K562 (cell line): ENCODE measurements around the gene NXF1. TPM values are rescaled to one million over a fixed set of nuclear protein-coding genes. Genes with fewer than 3 reads are reported as not detected.

Experiments
- BRCA1 ChIP-seq, 2 experiments: fragments of 450-650 bp in 1 of 2; sonication (generic) in 1 of 2; formaldehyde crosslinking in 1 of 2; IDR thresholded peaks; 2 replicates each; pipeline versions ENCODE4 v1.5.0 to v1.6.1; 2017 to 2020; ENCODE audit warnings: mild to moderate bottlenecking in 1 of 2, missing genetic modification reagents in 1 of 2
- ETV1 ChIP-seq: fragments of 450-650 bp; conservative IDR thresholded peaks from 2 replicates; pipeline ENCODE4 v1.6.1; 2016; ENCODE audit warnings: missing genetic modification characterization, control low read depth, low read depth, missing compliant biosample characterization
- FOSL1 ChIP-seq: fragments of 200-800 bp; sonication (Bioruptor generic); conservative IDR thresholded peaks from 2 replicates; pipeline ENCODE4 v1.6.1; 2016; ENCODE audit warnings: missing genetic modification characterization, missing compliant biosample characterization
- MIER1 ChIP-seq: fragments of 450-650 bp; IDR thresholded peaks from 2 replicates; pipeline ENCODE4 v1.6.1; 2016; ENCODE audit warnings: antibody characterized with exemption, mild to moderate bottlenecking, low read depth
- MTA1 ChIP-seq: fragments of 450-650 bp; IDR thresholded peaks from 2 replicates; pipeline ENCODE4 v1.6.1; 2017; ENCODE audit warnings: borderline replicate concordance
- NBN ChIP-seq: fragments of 450-650 bp; IDR thresholded peaks from 2 replicates; pipeline ENCODE4 v1.6.1; 2016; ENCODE audit warnings: low read depth, mild to moderate bottlenecking
- NCOA6 ChIP-seq: fragments of 450-650 bp; IDR thresholded peaks from 2 replicates; pipeline ENCODE4 v1.6.1; 2017; ENCODE audit warnings: mild to moderate bottlenecking
- RBM22 ChIP-seq: fragments of 200-400 bp; formaldehyde crosslinking; IDR thresholded peaks from 2 replicates; pipeline ENCODE4 v1.6.1; 2018; ENCODE audit warnings: low read length, low read depth; ENCODE audit not compliant: poor library complexity, severe bottlenecking
- SMARCC2 ChIP-seq: fragments of 450-650 bp; IDR thresholded peaks from 2 replicates; pipeline ENCODE4 v1.6.1; 2017; ENCODE audit warnings: antibody characterized with exemption, moderate library complexity, mild to moderate bottlenecking, low read depth
- U2AF1 ChIP-seq: fragments of 200-400 bp; formaldehyde crosslinking; optimal IDR thresholded peaks from 2 replicates; pipeline ENCODE3; 2017; ENCODE audit warnings: mild to moderate bottlenecking, low read depth, low read length, moderate library complexity
- ZNF133 ChIP-seq: fragments of 250-450 bp; sonication (Bioruptor Pico); IDR thresholded peaks from 2 replicates; pipeline ENCODE4 v1.4.0; 2020; ENCODE audit warnings: mild to moderate bottlenecking
- ZNF165 ChIP-seq: fragments of 250-450 bp; sonication (Bioruptor Pico); IDR thresholded peaks from 2 replicates; pipeline ENCODE4 v1.4.0; 2020; ENCODE audit warnings: borderline replicate concordance
- polyA plus RNA-seq, 8 experiments: library from polyadenylated mRNA; depleted of rRNA in 4 of 8; stranded (reverse) in 5 of 8; unstranded in 3 of 8; fragments of >200 nt; fragmentation: Nextera tagmentation in 2 of 8; fragmentation: Illumina TruSeq in 1 of 8; extraction: Ambion mirVana in 2 of 8; extraction: Trizol in 1 of 8; gene quantifications; 2 replicates each; pipeline versions ENCODE4 v1.2.1 to v1.2.3, GENCODE V29; 2011 to 2014; ENCODE audit warnings: inconsistent platforms in 1 of 8, missing spikeins in 1 of 8
- total RNA-seq, 7 experiments: library from RNA; depleted of rRNA in 6 of 7; stranded (reverse); fragments of >200 nt in 6 of 7; fragmentation: Illumina TruSeq in 2 of 7; extraction: Trizol in 2 of 7; gene quantifications; 2 replicates each; pipeline versions ENCODE4 v1.2.1 to v1.2.3, GENCODE V29; 2011 to 2021; ENCODE audit warnings: low replicate concordance in 1 of 7
- TF ChIP-seq, protein P1 (sequence below): fragments of 250-450 bp; sonication (Bioruptor Pico); IDR thresholded peaks from 2 replicates; pipeline ENCODE4 v1.8.0; 2021; ENCODE audit warnings: moderate library complexity, mild to moderate bottlenecking, inconsistent platforms
- TF ChIP-seq, protein P2 (sequence below): IDR thresholded peaks from 2 replicates; pipeline ENCODE4 v1.6.1; 2016; ENCODE audit warnings: missing genetic modification characterization, missing compliant biosample characterization
- TF ChIP-seq, protein P3 (sequence below): fragments of 250-450 bp; sonication (Bioruptor Pico); IDR thresholded peaks from 2 replicates; pipeline ENCODE4 v1.9.0; 2021; ENCODE audit warnings: mild to moderate bottlenecking
- TF ChIP-seq, protein P4 (sequence below): fragments of 250-450 bp; sonication (Bioruptor Pico); IDR thresholded peaks from 2 replicates; pipeline ENCODE4 v1.8.0; 2021; ENCODE audit warnings: moderate library complexity, mild to moderate bottlenecking, inconsistent platforms
- TF ChIP-seq, protein P5 (sequence below): sonication (generic); formaldehyde crosslinking; IDR thresholded peaks from 2 replicates; pipeline ENCODE4 v1.5.0; 2020; ENCODE audit warnings: missing genetic modification reagents
- TF ChIP-seq, protein P6 (sequence below): fragments of 250-450 bp; sonication (Bioruptor Pico); IDR thresholded peaks from 2 replicates; pipeline ENCODE4 v1.8.0; 2022; ENCODE audit warnings: inconsistent platforms
- TF ChIP-seq, protein P7 (sequence below): fragments of 250-450 bp; sonication (Bioruptor Pico); IDR thresholded peaks from 2 replicates; pipeline ENCODE4 v1.8.0; 2021; ENCODE audit warnings: mild to moderate bottlenecking, moderate library complexity

The NXF1 gene
- total and polyA plus RNA-seq, 9 of the 15 experiments (the other 6 are each of a cell fraction or from before 2014, with no cell fraction given) = 18.1 to 98.3 (median 35.8) TPM

DNA sequence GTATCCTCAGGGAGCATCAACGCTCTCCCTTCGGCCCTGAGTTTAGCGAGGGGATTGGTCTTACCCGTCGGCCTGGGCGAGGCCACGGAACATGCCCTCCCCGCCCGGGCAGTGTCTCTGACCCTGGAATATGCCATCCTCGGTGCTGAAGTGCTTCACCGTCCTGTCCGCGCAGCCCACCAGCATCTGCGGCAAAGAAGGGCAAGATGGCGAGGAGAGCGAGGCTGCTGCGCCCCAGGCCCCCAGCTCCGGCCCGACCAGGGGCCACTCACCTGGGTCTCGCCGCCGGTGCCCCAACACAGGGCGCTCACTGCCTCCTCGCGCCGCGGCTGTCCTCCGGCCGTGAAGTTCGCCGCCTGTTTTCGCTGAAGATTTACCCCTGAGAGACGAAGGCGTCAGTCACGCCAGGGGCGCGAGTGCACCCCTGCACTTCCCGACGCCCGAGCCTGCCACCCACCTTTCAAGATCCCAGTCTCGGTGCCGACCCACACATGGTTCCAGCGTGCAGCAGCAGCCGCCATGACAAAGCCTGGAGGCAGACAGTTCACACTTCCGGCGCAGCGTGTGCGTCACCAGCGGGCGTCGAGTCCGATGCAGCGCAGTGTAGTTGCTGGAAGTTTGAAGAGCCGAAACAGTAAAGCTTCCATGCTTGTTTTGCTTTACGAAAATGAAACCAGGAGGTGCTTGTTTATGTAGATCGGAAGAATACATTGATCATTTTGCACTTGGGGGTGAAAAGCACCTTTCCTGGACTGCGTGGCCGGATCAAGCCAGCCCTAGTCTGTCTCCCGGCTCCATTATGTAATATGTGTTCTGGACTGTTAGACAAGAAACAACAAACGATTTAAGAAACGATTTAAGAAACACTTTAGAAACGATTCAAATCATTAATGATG is 34.1 kb upstream of the NXF1 start, which contains the start of gene WDR74 (continued):
- peak; percentile 65 for TF ChIP-seq NBN
- TF ChIP-seq SMARCC2 = no peak
- TF ChIP-seq, protein P1, sequence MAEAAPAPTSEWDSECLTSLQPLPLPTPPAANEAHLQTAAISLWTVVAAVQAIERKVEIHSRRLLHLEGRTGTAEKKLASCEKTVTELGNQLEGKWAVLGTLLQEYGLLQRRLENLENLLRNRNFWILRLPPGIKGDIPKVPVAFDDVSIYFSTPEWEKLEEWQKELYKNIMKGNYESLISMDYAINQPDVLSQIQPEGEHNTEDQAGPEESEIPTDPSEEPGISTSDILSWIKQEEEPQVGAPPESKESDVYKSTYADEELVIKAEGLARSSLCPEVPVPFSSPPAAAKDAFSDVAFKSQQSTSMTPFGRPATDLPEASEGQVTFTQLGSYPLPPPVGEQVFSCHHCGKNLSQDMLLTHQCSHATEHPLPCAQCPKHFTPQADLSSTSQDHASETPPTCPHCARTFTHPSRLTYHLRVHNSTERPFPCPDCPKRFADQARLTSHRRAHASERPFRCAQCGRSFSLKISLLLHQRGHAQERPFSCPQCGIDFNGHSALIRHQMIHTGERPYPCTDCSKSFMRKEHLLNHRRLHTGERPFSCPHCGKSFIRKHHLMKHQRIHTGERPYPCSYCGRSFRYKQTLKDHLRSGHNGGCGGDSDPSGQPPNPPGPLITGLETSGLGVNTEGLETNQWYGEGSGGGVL (CRISPR knock-in tag) = no peak
- TF ChIP-seq NCOA6 = no peak
- TF ChIP-seq MIER1 = no peak
- peak; percentile 16; the same call in 1 of the 2 replicates for TF ChIP-seq FOSL1 (tag)
- TF ChIP-seq, protein P2, sequence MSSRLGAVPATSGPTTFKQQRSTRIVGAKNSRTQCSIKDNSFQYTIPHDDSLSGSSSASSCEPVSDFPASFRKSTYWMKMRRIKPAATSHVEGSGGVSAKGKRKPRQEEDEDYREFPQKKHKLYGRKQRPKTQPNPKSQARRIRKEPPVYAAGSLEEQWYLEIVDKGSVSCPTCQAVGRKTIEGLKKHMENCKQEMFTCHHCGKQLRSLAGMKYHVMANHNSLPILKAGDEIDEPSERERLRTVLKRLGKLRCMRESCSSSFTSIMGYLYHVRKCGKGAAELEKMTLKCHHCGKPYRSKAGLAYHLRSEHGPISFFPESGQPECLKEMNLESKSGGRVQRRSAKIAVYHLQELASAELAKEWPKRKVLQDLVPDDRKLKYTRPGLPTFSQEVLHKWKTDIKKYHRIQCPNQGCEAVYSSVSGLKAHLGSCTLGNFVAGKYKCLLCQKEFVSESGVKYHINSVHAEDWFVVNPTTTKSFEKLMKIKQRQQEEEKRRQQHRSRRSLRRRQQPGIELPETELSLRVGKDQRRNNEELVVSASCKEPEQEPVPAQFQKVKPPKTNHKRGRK (tag) = no peak
- TF ChIP-seq, protein P3, sequence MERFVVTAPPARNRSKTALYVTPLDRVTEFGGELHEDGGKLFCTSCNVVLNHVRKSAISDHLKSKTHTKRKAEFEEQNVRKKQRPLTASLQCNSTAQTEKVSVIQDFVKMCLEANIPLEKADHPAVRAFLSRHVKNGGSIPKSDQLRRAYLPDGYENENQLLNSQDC = no peak
- TF ChIP-seq U2AF1 = no peak
- TF ChIP-seq ZNF133 = no peak
- peak; percentile 92 for TF ChIP-seq RBM22
- TF ChIP-seq, protein P4, sequence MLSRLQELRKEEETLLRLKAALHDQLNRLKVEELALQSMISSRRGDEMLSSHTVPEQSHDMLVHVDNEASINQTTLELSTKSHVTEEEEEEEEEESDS (CRISPR knock-in tag) = no peak
- TF ChIP-seq, protein P5, sequence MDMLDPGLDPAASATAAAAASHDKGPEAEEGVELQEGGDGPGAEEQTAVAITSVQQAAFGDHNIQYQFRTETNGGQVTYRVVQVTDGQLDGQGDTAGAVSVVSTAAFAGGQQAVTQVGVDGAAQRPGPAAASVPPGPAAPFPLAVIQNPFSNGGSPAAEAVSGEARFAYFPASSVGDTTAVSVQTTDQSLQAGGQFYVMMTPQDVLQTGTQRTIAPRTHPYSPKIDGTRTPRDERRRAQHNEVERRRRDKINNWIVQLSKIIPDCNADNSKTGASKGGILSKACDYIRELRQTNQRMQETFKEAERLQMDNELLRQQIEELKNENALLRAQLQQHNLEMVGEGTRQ (CRISPR knock-in tag) = no peak
- TF ChIP-seq, protein P6, sequence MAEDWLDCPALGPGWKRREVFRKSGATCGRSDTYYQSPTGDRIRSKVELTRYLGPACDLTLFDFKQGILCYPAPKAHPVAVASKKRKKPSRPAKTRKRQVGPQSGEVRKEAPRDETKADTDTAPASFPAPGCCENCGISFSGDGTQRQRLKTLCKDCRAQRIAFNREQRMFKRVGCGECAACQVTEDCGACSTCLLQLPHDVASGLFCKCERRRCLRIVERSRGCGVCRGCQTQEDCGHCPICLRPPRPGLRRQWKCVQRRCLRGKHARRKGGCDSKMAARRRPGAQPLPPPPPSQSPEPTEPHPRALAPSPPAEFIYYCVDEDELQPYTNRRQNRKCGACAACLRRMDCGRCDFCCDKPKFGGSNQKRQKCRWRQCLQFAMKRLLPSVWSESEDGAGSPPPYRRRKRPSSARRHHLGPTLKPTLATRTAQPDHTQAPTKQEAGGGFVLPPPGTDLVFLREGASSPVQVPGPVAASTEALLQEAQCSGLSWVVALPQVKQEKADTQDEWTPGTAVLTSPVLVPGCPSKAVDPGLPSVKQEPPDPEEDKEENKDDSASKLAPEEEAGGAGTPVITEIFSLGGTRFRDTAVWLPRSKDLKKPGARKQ (CRISPR knock-in tag) = no peak
- TF ChIP-seq ZNF165 = 0 out of 2 replicates have a peak, but pooled peaks have one; percentile 70
- TF ChIP-seq ETV1 (tag) = peak; percentile 78
- peak; percentile 99 for TF ChIP-seq MTA1
- TF ChIP-seq, protein P7, sequence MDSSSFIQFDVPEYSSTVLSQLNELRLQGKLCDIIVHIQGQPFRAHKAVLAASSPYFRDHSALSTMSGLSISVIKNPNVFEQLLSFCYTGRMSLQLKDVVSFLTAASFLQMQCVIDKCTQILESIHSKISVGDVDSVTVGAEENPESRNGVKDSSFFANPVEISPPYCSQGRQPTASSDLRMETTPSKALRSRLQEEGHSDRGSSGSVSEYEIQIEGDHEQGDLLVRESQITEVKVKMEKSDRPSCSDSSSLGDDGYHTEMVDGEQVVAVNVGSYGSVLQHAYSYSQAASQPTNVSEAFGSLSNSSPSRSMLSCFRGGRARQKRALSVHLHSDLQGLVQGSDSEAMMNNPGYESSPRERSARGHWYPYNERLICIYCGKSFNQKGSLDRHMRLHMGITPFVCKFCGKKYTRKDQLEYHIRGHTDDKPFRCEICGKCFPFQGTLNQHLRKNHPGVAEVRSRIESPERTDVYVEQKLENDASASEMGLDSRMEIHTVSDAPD (CRISPR knock-in tag) = no peak
- TF ChIP-seq BRCA1 (IDR thresholded peaks at IDR 0.05) = no peak
- no peak for TF ChIP-seq BRCA1 (CRISPR knock-in tag; IDR thresholded peaks at IDR 0.05)
